Activated T-cell treated with anti-CD3 and anti-CD28 coated beads, Interleukin-2, amount 50 U/mL, for 24 hours (primary cell): ENCODE results near the gene KMT2B.

ENCODE experiments used
- DNase-seq: peaks from one replicate; pipeline ENCODE4 v3.0.0-alpha.2; 2020
- H3K27ac Mint-ChIP-seq: 2 replicates; pipeline ENCODE4 v1.8.0; 2020; ENCODE audit warnings: mild to moderate bottlenecking, mixed read lengths
- H3K27me3 Mint-ChIP-seq: 2 replicates; pipeline ENCODE4 v1.8.0; 2020; ENCODE audit warnings: mixed read lengths
- H3K36me3 Mint-ChIP-seq: 2 replicates; pipeline ENCODE4 v1.8.0; 2020; ENCODE audit warnings: low read depth, mixed read lengths
- H3K4me1 Mint-ChIP-seq: 2 replicates; pipeline ENCODE4 v1.8.0; 2020; ENCODE audit warnings: low read depth, mixed read lengths
- H3K4me3 Mint-ChIP-seq: 2 replicates; pipeline ENCODE4 v1.8.0; 2020; ENCODE audit warnings: mild to moderate bottlenecking, moderate library complexity, mixed read lengths
- H3K9me3 Mint-ChIP-seq: 2 replicates; pipeline ENCODE4 v1.8.0; 2020; ENCODE audit warnings: mixed read lengths

The KMT2B gene

GRCh38 chr19:35729763-35730162, 12.0 kb downstream of the KMT2B start:
- Mint-ChIP-seq H3K27ac (peak overlapping the region; percentile 63), H3K4me1 (peaks cover under 1% of the 10 kb centered on the region), H3K9me3 (no peaks in the 10 kb centered on the region), H3K4me3 (no peak overlapping the region), H3K27me3 (no peaks in the 10 kb centered on the region), H3K36me3 (peaks cover 96% of the 10 kb centered on the region)
- DNase-seq = no peak

- Mint-ChIP-seq H3K36me3 (peaks cover 96% of the 10 kb centered on the region), H3K27ac (peak overlapping the region; percentile 63), H3K9me3 (no peaks in the 10 kb centered on the region)
These were observed 12.5 kb downstream of the KMT2B start for GRCh38 chr19:35730326-35730725.

GRCh38 chr19:35731353-35731752, 13.6 kb downstream of the KMT2B start:
- Mint-ChIP-seq H3K36me3 (peaks cover 96% of the 10 kb centered on the region), H3K27me3 (no peaks in the 10 kb centered on the region), H3K9me3 (no peaks in the 10 kb centered on the region), H3K4me3 (no peak overlapping the region), H3K27ac (peak overlapping the region; percentile 38), H3K4me1 (peaks cover 5% of the 10 kb centered on the region)
- no peak for DNase-seq

More at GRCh38 chr19:35730326-35730725, 12.5 kb downstream of the KMT2B start:
- no peak for DNase-seq
- H3K4me3 Mint-ChIP-seq = no peak overlapping the region
- H3K27me3 Mint-ChIP-seq = no peaks in the 10 kb centered on the region
- peaks cover 2% of the 10 kb centered on the region for H3K4me1 Mint-ChIP-seq

- no peak overlapping the region for H3K4me3 Mint-ChIP-seq
- DNase-seq = no peak
- peak overlapping the region; percentile 37 for H3K27ac Mint-ChIP-seq
- no peaks in the 10 kb centered on the region for H3K9me3 Mint-ChIP-seq
- H3K36me3 Mint-ChIP-seq = peaks cover 96% of the 10 kb centered on the region
- H3K4me1 Mint-ChIP-seq = peaks cover 8% of the 10 kb centered on the region
- H3K27me3 Mint-ChIP-seq = no peaks in the 10 kb centered on the region
These were observed 14.1 kb downstream of the KMT2B start for GRCh38 chr19:35731779-35732405.

GRCh38 chr19:35732540-35733179, 14.9 kb downstream of the KMT2B start:
- Mint-ChIP-seq H3K27me3 (no peaks in the 10 kb centered on the region), H3K27ac (no peak overlapping the region), H3K4me3 (no peak overlapping the region), H3K4me1 (peaks cover 11% of the 10 kb centered on the region), H3K9me3 (no peaks in the 10 kb centered on the region), H3K36me3 (peaks cover 96% of the 10 kb centered on the region)
- DNase-seq = no peak

GRCh38 chr19:35733180-35734125, 15.7 kb downstream of the KMT2B start:
- Mint-ChIP-seq H3K36me3 (peaks cover 96% of the 10 kb centered on the region), H3K9me3 (no peaks in the 10 kb centered on the region), H3K4me1 (peaks cover 11% of the 10 kb centered on the region), H3K4me3 (no peak overlapping the region), H3K27me3 (no peaks in the 10 kb centered on the region), H3K27ac (peak overlapping the region; percentile 77)
- DNase-seq = no peak

GRCh38 chr19:35734273-35734672, 16.5 kb downstream of the KMT2B start:
- DNase-seq = no peak
- peaks cover 17% of the 10 kb centered on the region for H3K4me1 Mint-ChIP-seq
- no peaks in the 10 kb centered on the region for H3K9me3 Mint-ChIP-seq
- H3K36me3 Mint-ChIP-seq = peaks cover 96% of the 10 kb centered on the region
- peak overlapping the region; percentile 77 for H3K27ac Mint-ChIP-seq
- H3K27me3 Mint-ChIP-seq = no peaks in the 10 kb centered on the region
- no peak overlapping the region for H3K4me3 Mint-ChIP-seq

GRCh38 chr19:35734889-35735288, 17.1 kb downstream of the KMT2B start:
- Mint-ChIP-seq H3K9me3 (no peaks in the 10 kb centered on the region), H3K4me1 (peaks cover 23% of the 10 kb centered on the region), H3K27ac (peak overlapping the region; percentile 77), H3K4me3 (no peak overlapping the region), H3K36me3 (peaks cover 95% of the 10 kb centered on the region), H3K27me3 (no peaks in the 10 kb centered on the region)
- DNase-seq = no peak

- peaks cover 89% of the 10 kb centered on the region for H3K36me3 Mint-ChIP-seq
- peak overlapping the region; percentile 88 for H3K27ac Mint-ChIP-seq
- no peak overlapping the region for H3K4me3 Mint-ChIP-seq
These were observed 19.4 kb downstream of the KMT2B start for GRCh38 chr19:35736913-35737886.

GRCh38 chr19:35738021-35738886, 20.5 kb downstream of the KMT2B start:
- Mint-ChIP-seq H3K27me3 (no peaks in the 10 kb centered on the region), H3K9me3 (no peaks in the 10 kb centered on the region), H3K4me3 (no peak overlapping the region), H3K4me1 (peaks cover 42% of the 10 kb centered on the region), H3K27ac (peak overlapping the region; percentile 96), H3K36me3 (peaks cover 90% of the 10 kb centered on the region)
- no peak for DNase-seq

More at GRCh38 chr19:35736913-35737886, 19.4 kb downstream of the KMT2B start:
- Mint-ChIP-seq H3K9me3 (no peaks in the 10 kb centered on the region), H3K4me1 (peaks cover 32% of the 10 kb centered on the region), H3K27me3 (no peaks in the 10 kb centered on the region)
- DNase-seq = no peak

GRCh38 chr19:35738887-35739229, 21.1 kb downstream of the KMT2B start:
- Mint-ChIP-seq H3K4me3 (no peak overlapping the region), H3K4me1 (peaks cover 47% of the 10 kb centered on the region), H3K36me3 (peaks cover 88% of the 10 kb centered on the region), H3K27ac (peak overlapping the region; percentile 96), H3K27me3 (no peaks in the 10 kb centered on the region), H3K9me3 (no peaks in the 10 kb centered on the region)
- no peak for DNase-seq

- H3K9me3 Mint-ChIP-seq = no peaks in the 10 kb centered on the region
- no peaks in the 10 kb centered on the region for H3K27me3 Mint-ChIP-seq
- peaks cover 54% of the 10 kb centered on the region for H3K4me1 Mint-ChIP-seq
- H3K36me3 Mint-ChIP-seq = peaks cover 88% of the 10 kb centered on the region
- peak overlapping the region; percentile 96 for H3K27ac Mint-ChIP-seq
- DNase-seq = no peak
- peak overlapping the region; percentile 99 for H3K4me3 Mint-ChIP-seq
These were observed 21.7 kb downstream of the KMT2B start for GRCh38 chr19:35739275-35740107.
